ENCODE data around the gene SIRPB2. TPM values are rescaled to one million over a fixed set of nuclear protein-coding genes. Genes with fewer than 3 reads are reported as not detected.
"Not testable (repeated sequence)": the region's sequence is repeated elsewhere in the genome, so short reads cannot be mapped to it uniquely, and the experiment has no call there.

The SIRPB2 gene
- total RNA-seq, 6 experiments from 2014 or later: 0.55 to 5.6 (median 2.4) TPM

- TF ChIP-seq, protein P1, sequence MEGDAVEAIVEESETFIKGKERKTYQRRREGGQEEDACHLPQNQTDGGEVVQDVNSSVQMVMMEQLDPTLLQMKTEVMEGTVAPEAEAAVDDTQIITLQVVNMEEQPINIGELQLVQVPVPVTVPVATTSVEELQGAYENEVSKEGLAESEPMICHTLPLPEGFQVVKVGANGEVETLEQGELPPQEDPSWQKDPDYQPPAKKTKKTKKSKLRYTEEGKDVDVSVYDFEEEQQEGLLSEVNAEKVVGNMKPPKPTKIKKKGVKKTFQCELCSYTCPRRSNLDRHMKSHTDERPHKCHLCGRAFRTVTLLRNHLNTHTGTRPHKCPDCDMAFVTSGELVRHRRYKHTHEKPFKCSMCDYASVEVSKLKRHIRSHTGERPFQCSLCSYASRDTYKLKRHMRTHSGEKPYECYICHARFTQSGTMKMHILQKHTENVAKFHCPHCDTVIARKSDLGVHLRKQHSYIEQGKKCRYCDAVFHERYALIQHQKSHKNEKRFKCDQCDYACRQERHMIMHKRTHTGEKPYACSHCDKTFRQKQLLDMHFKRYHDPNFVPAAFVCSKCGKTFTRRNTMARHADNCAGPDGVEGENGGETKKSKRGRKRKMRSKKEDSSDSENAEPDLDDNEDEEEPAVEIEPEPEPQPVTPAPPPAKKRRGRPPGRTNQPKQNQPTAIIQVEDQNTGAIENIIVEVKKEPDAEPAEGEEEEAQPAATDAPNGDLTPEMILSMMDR (IDR thresholded peaks at IDR 0.05): no peak
- TF ChIP-seq POLR2A (IDR thresholded peaks at IDR 0.05): no peak
- no peak overlapping the region for H3K4me3 ChIP-seq
- H3K27me3 ChIP-seq: no peaks in the 10 kb centered on the region
- peaks cover 0 to 2% (median 0%) of the 10 kb centered on the region in 4 donors for H3K9me3 ChIP-seq
- H3K27ac ChIP-seq: no peak overlapping the region
- DNase-seq (no peak), ATAC-seq (no peak)
- H3K36me3 ChIP-seq: no peaks in the 10 kb centered on the region
- H3K4me1 ChIP-seq: no peaks in the 10 kb centered on the region
- WGBS (ENCODE audit: insufficient coverage, low coverage, low lambda C conversion rate, missing lambda C conversion rate): 57% methylated on average over 3 of the region's 8 CpGs
- intact Hi-C loops (cut with DNase I): no loop called here
Measured at GRCh38 chr20:1499528-1500420, 8.6 kb upstream of the SIRPB2 start.

DNA sequence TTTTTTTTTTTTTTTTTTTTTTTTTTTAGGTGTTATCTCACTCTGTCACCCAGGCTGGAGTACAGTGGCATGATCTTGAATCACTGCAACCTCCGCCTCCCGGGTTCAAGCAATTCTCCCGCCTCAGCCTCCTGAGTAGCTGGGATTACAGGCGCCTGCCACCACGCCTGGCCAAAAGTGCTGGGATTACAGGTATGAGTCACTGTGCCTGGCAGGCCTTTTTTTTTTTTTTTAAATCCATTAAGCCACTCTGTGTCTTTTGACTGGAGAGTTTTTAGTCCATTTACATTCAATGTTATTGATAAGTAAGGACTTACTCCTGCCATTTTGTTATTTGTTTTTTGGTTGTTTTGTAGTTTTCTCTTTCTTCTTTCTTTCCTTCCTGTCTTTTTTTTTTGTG, 6.2 kb upstream of the SIRPB2 start:
- H3K27ac ChIP-seq; intact Hi-C loops (cut with DNase I); H3K9me3 ChIP-seq; H3K4me1 ChIP-seq; DNase-seq; H3K4me3 ChIP-seq; H3K27me3 ChIP-seq; H3K36me3 ChIP-seq; ATAC-seq: not testable (repeated sequence)
- WGBS (ENCODE audit: insufficient coverage, low coverage, low lambda C conversion rate, missing lambda C conversion rate): 100% methylated on average over 1 of the region's 5 CpGs

GRCh38 chr20:1496930-1497329, 5.7 kb upstream of the SIRPB2 start:
- no peak overlapping the region for H3K27ac ChIP-seq
- WGBS (ENCODE audit: insufficient coverage, low coverage, low lambda C conversion rate, missing lambda C conversion rate): 93% methylated on average over 2 of the region's 3 CpGs
- peaks cover 0 to 2% (median 0%) of the 10 kb centered on the region in 4 donors for H3K9me3 ChIP-seq
- no peak for ATAC-seq
- no peak overlapping the region for H3K4me3 ChIP-seq
- H3K4me1 ChIP-seq: no peaks in the 10 kb centered on the region
- no peaks in the 10 kb centered on the region for H3K27me3 ChIP-seq
- TF ChIP-seq, protein P1 (IDR thresholded peaks at IDR 0.05): no peak
- H3K36me3 ChIP-seq: no peaks in the 10 kb centered on the region
- intact Hi-C loops (cut with DNase I): no loop called here
- DNase-seq: no peak

DNA sequence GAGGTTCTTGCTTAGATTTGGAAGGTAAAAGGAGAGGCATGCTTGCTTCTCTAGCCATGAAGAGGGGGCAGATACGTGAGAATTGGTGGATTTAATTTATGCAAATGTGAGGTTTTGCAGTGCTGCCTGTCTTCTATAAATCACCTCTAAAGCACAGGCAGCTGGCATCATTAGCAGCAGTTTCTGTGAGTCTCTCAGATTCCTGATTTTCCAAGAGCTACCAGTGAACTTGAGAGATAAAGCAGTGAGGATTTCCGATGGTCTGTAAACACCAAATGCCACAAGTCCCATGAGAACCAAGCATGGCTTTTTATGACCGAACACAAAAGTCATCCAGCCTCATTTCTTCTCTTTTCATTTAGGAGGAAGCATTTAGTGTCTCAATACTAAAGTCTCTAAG, 3.2 kb upstream of the SIRPB2 start:
- no peak for TF ChIP-seq POLR2A (IDR thresholded peaks at IDR 0.05)
- TF ChIP-seq, protein P1 (IDR thresholded peaks at IDR 0.05): no peak
- Histone ChIP-seq H3K4me1 (no peaks in the 10 kb centered on the region), H3K9me3 (peaks cover 0 to 2% (median 0%) of the 10 kb centered on the region in 4 donors), H3K4me3 (no peak overlapping the region), H3K27me3 (no peaks in the 10 kb centered on the region), H3K27ac (no peak overlapping the region), H3K36me3 (no peaks in the 10 kb centered on the region)
- intact Hi-C loops (cut with DNase I): no loop called here
- ATAC-seq (no peak), DNase-seq (no peak)
- WGBS (ENCODE audit: insufficient coverage, low coverage, low lambda C conversion rate, missing lambda C conversion rate): 28% methylated on average over 3 of the region's 3 CpGs

GRCh38 chr20:1493536-1493935, 2.3 kb upstream of the SIRPB2 start:
- H3K36me3 ChIP-seq: no peaks in the 10 kb centered on the region
- DNase-seq (no peak), ATAC-seq (no peak)
- H3K9me3 ChIP-seq: peaks cover 0 to 2% (median 0%) of the 10 kb centered on the region in 4 donors
- WGBS (ENCODE audit: insufficient coverage, low coverage, low lambda C conversion rate, missing lambda C conversion rate): 36% methylated on average over 1 of the region's 1 CpG
- intact Hi-C loops (cut with DNase I): no loop called here
- H3K4me3 ChIP-seq: no peak overlapping the region
- no peaks in the 10 kb centered on the region for H3K27me3 ChIP-seq
- TF ChIP-seq POLR2A (IDR thresholded peaks at IDR 0.05): no peak
- TF ChIP-seq, protein P1 (IDR thresholded peaks at IDR 0.05): no peak
- no peaks in the 10 kb centered on the region for H3K4me1 ChIP-seq
- H3K27ac ChIP-seq: no peak overlapping the region
